HCT116 (cell line): ENCODE results near the gene MRFAP1L1. TPM values are rescaled to one million over a fixed set of nuclear protein-coding genes. Genes with fewer than 3 reads are reported as not detected.

Source experiments
- ATAC-seq: fragments of 200-7000 bp; cut with Tn5 transposase; 2 replicates; pipeline ENCODE4 v1.9.1; 2020; ENCODE audit warnings: mild to moderate bottlenecking, moderate library complexity
- BruUV-seq: library from RNA; stranded (reverse); fragments of 400-500 nt; replicated peaks from 2 replicates; lab custom pipeline; 2021; lab: Mats Ljungman, UMichigan
- CTCF ChIA-PET: fragments of 300-600 bp; sonication (Branson Sonifier 250); formaldehyde crosslinking; loops from one replicate; lab custom pipeline; 2021; ENCODE audit warnings: antibody characterized with exemption; lab: Charles Lee
- POLR2A ChIA-PET: fragments of 300-600, 350-600 bp; sonication (Branson Sonifier 250); formaldehyde crosslinking; loops from one replicate; lab custom pipeline; 2021; ENCODE audit warnings: antibody characterized with exemption; lab: Charles Lee
- RAD21 ChIA-PET, 2 experiments: fragments of 300-600 bp; sonication (Branson Sonifier 250); formaldehyde crosslinking; loops; one replicate each; lab custom pipeline; 2023; ENCODE audit warnings: low total read pairs in 2 of 2; ENCODE audit not compliant: uncharacterized antibody in 2 of 2, unreplicated experiment in 2 of 2, low non-redundant PET in 1 of 2; lab: Charles Lee
- DNase-seq: peaks from one replicate; pipeline ENCODE4 v3.0.0-alpha.2; 2010; ENCODE audit warnings: low read depth, low spot score
- H2AFZ ChIP-seq: fragments of 200-600 bp; shearing (Covaris generic), sonication (generic); 2 replicates; pipeline ENCODE4 v1.6.1; 2017; ENCODE audit warnings: low read depth, mixed run types, mixed read lengths, antibody characterized with exemption, low read length; ENCODE audit not compliant: poor library complexity, severe bottlenecking
- H3K27ac ChIP-seq: 2 replicates; pipeline ENCODE4 v1.5.1; 2012; ENCODE audit warnings: low read depth, low read length
- H3K27me3 ChIP-seq: fragments of 200-600 bp; sonication (generic); 2 replicates; pipeline ENCODE4 v1.6.1; 2016; ENCODE audit warnings: mixed run types, low read length, mixed read lengths; ENCODE audit not compliant: insufficient read depth
- H3K36me3 ChIP-seq, 2 experiments: fragments of 200-500 bp in 1 of 2; fragments of 200-600 bp in 1 of 2; sonication (Bioruptor generic) in 1 of 2; sonication (generic) in 1 of 2; 2 replicates each; pipeline versions ENCODE4 v1.5.1 to v1.6.1; 2014 to 2016; ENCODE audit warnings: low read length in 2 of 2, inconsistent platforms in 1 of 2, mixed read lengths in 1 of 2, mixed run types in 1 of 2; ENCODE audit not compliant: insufficient read depth in 2 of 2, control insufficient read depth in 1 of 2
- H3K4me1 ChIP-seq, 2 experiments: fragments of 200-600 bp in 1 of 2; sonication (generic) in 1 of 2; 2 replicates each; pipeline versions ENCODE4 v1.5.1 to v1.6.1; 2012 to 2017; ENCODE audit warnings: low read length in 2 of 2, inconsistent platforms in 1 of 2, mild to moderate bottlenecking in 1 of 2, mixed read lengths in 1 of 2, mixed run types in 1 of 2, moderate library complexity in 1 of 2; ENCODE audit not compliant: insufficient read depth in 2 of 2, control insufficient read depth in 1 of 2
- H3K4me2 ChIP-seq: fragments of 200-600 bp; sonication (generic); 2 replicates; pipeline ENCODE4 v1.6.1; 2017; ENCODE audit warnings: mixed run types, low read length, mixed read lengths
- H3K4me3 ChIP-seq, 2 experiments: fragments of 200-600 bp in 1 of 2; sonication (generic) in 1 of 2; replicated peaks in 1 of 2; 2 replicates each; pipeline ENCODE4 v1.5.1; 2011 to 2016; ENCODE audit warnings: low read length in 2 of 2, control low read depth in 1 of 2, low read depth in 1 of 2, mild to moderate bottlenecking in 1 of 2, mixed read lengths in 1 of 2, mixed run types in 1 of 2
- H3K79me2 ChIP-seq: fragments of 200-600 bp; sonication (generic); 2 replicates; pipeline ENCODE4 v1.6.1; 2017; ENCODE audit warnings: mild to moderate bottlenecking, mixed run types, low read length, moderate library complexity, mixed read lengths; ENCODE audit not compliant: insufficient read depth
- H3K9ac ChIP-seq: fragments of 200-600 bp; sonication (generic); 2 replicates; pipeline ENCODE4 v1.6.1; 2016; ENCODE audit warnings: low read length, mixed read lengths
- H3K9me2 ChIP-seq: fragments of 200-600 bp; sonication (generic), shearing (Covaris generic); 2 replicates; pipeline ENCODE4 v1.6.1; 2017; ENCODE audit warnings: mixed run types, mild to moderate bottlenecking, moderate library complexity; ENCODE audit not compliant: insufficient read depth
- H3K9me3 ChIP-seq, 2 experiments: fragments of 200-500 bp in 1 of 2; fragments of 200-600 bp in 1 of 2; sonication (Bioruptor generic) in 1 of 2; sonication (generic) in 1 of 2; 2 replicates each; pipeline ENCODE4 v1.6.1; 2014 to 2017; ENCODE audit warnings: low read length in 2 of 2, mixed read lengths in 2 of 2, inconsistent platforms in 1 of 2, low read depth in 1 of 2, mild to moderate bottlenecking in 1 of 2, mixed run types in 1 of 2, moderate library complexity in 1 of 2; ENCODE audit not compliant: control insufficient read depth in 1 of 2, insufficient read depth in 1 of 2
- H4K20me1 ChIP-seq: fragments of 200-600 bp; sonication (generic), shearing (Covaris generic); 2 replicates; pipeline ENCODE4 v1.6.1; 2017; ENCODE audit warnings: mixed run types, mild to moderate bottlenecking, moderate library complexity; ENCODE audit not compliant: insufficient read depth
- CTCF ChIP-seq, 3 experiments: fragments of 200-600 bp in 1 of 3; sonication (generic) in 1 of 3; IDR thresholded peaks in 2 of 3; conservative IDR thresholded peaks in 1 of 3; 2 replicates each; pipeline ENCODE4 v1.5.1; 2012 to 2017; ENCODE audit warnings: low read depth in 2 of 3, low read length in 2 of 3, antibody characterized with exemption in 1 of 3, borderline replicate concordance in 1 of 3, control low read depth in 1 of 3, mild to moderate bottlenecking in 1 of 3, mixed read lengths in 1 of 3, mixed run types in 1 of 3, moderate library complexity in 1 of 3; ENCODE audit not compliant: insufficient read depth in 1 of 3
- POLR2A ChIP-seq: IDR thresholded peaks from 2 replicates; pipeline ENCODE4 v1.7.0; 2011; ENCODE audit warnings: borderline replicate concordance; ENCODE audit not compliant: insufficient read depth, insufficient read length; ENCODE audit errors: extremely low read depth
- POLR2AphosphoS5 ChIP-seq: IDR thresholded peaks from 2 replicates; pipeline ENCODE4 v1.6.1; 2011; ENCODE audit warnings: mild to moderate bottlenecking, low read depth, low read length, moderate library complexity
- SP1 ChIP-seq: IDR thresholded peaks from 2 replicates; pipeline ENCODE4 v1.6.1; 2012; ENCODE audit warnings: low read depth
- YY1 ChIP-seq: IDR thresholded peaks from 2 replicates; pipeline ENCODE4 v1.6.1; 2011; ENCODE audit warnings: low read length, low read depth, moderate library complexity, mild to moderate bottlenecking; ENCODE audit not compliant: insufficient replicate concordance; ENCODE audit errors: extremely low read depth
- ZFX ChIP-seq: fragments of 450-650 bp; IDR thresholded peaks from 2 replicates; pipeline ENCODE4 v1.6.1; 2017
- intact Hi-C: fragments of 100-400 bp; cut with micrococcal nuclease; formaldehyde crosslinking; loops from 2 replicates; pipeline ENCODE4 v1.10.0; 2022
- total RNA-seq: library from RNA; stranded (reverse); gene quantifications from one replicate; pipeline ENCODE4 v1.2.1, GENCODE V29; 2021; ENCODE audit not compliant: unreplicated experiment

The MRFAP1L1 gene
- total RNA-seq, 1 experiment from 2014 or later = 43.0 TPM

DNA sequence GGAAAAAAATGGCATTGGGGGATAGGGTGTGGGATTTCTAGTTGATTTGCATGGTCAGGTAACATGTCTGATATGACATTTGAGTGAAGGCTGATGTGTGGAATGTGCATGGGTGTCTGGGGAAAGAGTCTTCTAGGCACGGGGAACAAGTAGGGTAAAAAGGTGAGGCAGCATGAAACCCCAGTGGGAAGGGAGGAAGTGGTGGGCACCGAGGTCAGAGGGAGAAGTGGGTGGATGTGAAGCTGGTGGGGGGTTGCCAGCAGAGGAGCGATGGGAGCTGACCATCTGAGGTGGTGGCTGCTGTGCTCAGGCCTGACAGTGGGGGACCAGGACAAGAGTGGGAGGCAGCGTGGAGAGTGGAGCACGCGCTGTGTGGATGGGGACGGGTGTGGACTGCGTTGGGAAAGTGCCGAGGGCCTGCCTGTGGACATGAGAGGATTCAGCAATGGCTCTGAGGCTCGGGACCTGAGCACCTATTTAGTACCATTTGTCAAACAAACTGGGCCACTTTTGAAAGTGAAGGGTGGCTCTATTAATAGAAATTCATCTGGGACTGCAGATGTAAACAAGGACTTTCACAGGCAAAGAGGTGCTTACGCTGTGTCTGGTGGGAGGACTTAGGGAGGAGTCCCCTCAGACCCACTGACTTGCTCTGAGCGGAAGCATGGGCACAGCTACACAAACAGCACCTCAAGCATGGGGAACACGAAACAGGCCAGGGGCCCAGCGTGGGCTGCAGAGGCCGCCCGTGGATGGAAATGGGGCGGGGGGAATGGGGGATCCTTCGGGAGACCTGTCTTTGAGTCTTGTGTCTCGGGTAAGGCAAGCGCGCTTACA is 32.7 kb downstream of the MRFAP1L1 start:
- POLR2A ChIA-PET = interaction anchor here (1.4 kb wide), 1 partner anchor 33 kb away, joined by 4 read pairs; no protein-coding TSS in a partner anchor
- CTCF ChIA-PET = no interaction called here
- ATAC-seq = no peak

GRCh38 chr4:6674500-6675149 is 35.0 kb downstream of the MRFAP1L1 start:
- H3K79me2 ChIP-seq = peaks cover 33% of the 10 kb centered on the region
- peaks cover 8 to 16% of the 10 kb centered on the region in 2 experiments; a peak in 3 of 4 replicates for H3K4me1 ChIP-seq
- H3K4me3 ChIP-seq = peak overlapping the region; percentile 71 to 86
- ChIA-PET RAD21 (interaction anchor here in 1 of 2 experiments (1.2 kb wide), 1 partner anchor 10 kb away, joined by 3 read pairs; no protein-coding TSS in a partner anchor), CTCF (interaction anchor here (0.8 to 1.4 kb wide), 8 partner anchors 10 to 407 kb away, joined by 3 to 6 read pairs (median 4); partner anchors contain the start of gene MRFAP1L1), POLR2A (interaction anchor here (0.9 to 3.6 kb wide), 4 partner anchors 11 to 396 kb away, joined by 3 to 35 read pairs (median 4); no protein-coding TSS in a partner anchor)
- H3K9ac ChIP-seq = peak overlapping the region; percentile 91
- peaks cover 15 to 27% of the 10 kb centered on the region in 2 experiments; a peak in 3 of 4 replicates for H3K36me3 ChIP-seq
- H4K20me1 ChIP-seq = peaks cover 19% of the 10 kb centered on the region; the same call in 1 of the 2 replicates
- ATAC-seq (peak; percentile 30), DNase-seq (peak; percentile 63)
- H3K27me3 ChIP-seq = no peaks in the 10 kb centered on the region
- intact Hi-C loops = loop anchor here (2.0 kb wide), 1 partner anchor 34 kb away; the partner anchor contains the start of gene MRFAP1L1
- no peaks in the 10 kb centered on the region for H3K9me3 ChIP-seq
- TF ChIP-seq CTCF (IDR thresholded peaks at IDR 0.05 in 2 of 3, conservative IDR thresholded peaks at IDR 0.05 in 1 of 3; ENCODE audit: borderline replicate concordance in 1 of 3, insufficient read depth in 1 of 3, low read depth in 2 of 3, low read length in 2 of 3) = peak in 2 of 3 experiments; percentile 58 to 60; a peak in 4 of 6 replicates
- TF ChIP-seq ZFX = no peak
- peak; percentile 44 for TF ChIP-seq POLR2A
- TF ChIP-seq POLR2AphosphoS5 = 0 out of 2 replicates have a peak, but pooled peaks have one; percentile 32
- no peak for TF ChIP-seq YY1
- H3K4me2 ChIP-seq = peak overlapping the region; percentile 82
- H2AFZ ChIP-seq = no peak overlapping the region
- BruUV-seq = TSS peak; percentile 70
- no peaks in the 10 kb centered on the region for H3K9me2 ChIP-seq
- H3K27ac ChIP-seq = peak overlapping the region; percentile 99

More for the DNA sequence above, 32.7 kb downstream of the MRFAP1L1 start:
- Histone ChIP-seq H3K4me3 (no peak overlapping the region), H3K27ac (no peak overlapping the region; the same call in 1 of the 2 replicates), H2AFZ (no peak overlapping the region), H3K4me2 (no peak overlapping the region), H3K9me3 (no peaks in the 10 kb centered on the region), H3K79me2 (peaks cover 33% of the 10 kb centered on the region), H3K9me2 (no peaks in the 10 kb centered on the region), H3K27me3 (no peaks in the 10 kb centered on the region), H3K4me1 (peaks cover 8 to 16% of the 10 kb centered on the region in 2 experiments; a peak in 3 of 4 replicates), H3K36me3 (peaks cover 15 to 27% of the 10 kb centered on the region in 2 experiments; a peak in 3 of 4 replicates), H3K9ac (no peak overlapping the region), H4K20me1 (peaks cover 19% of the 10 kb centered on the region; the same call in 1 of the 2 replicates)
- intact Hi-C loops = no loop called here
- no peak for DNase-seq
- TF ChIP-seq SP1 (no peak), POLR2AphosphoS5 (0 out of 2 replicates have a peak, but pooled peaks have one; percentile 28)
- RAD21 ChIA-PET = no interaction called here
- no TSS peak for BruUV-seq
